Measurements from ENCODE around the gene RSL24D1. TPM values are rescaled to one million over a fixed set of nuclear protein-coding genes. Genes with fewer than 3 reads are reported as not detected.
"Not testable (repeated sequence)": the region's sequence is repeated elsewhere in the genome, so short reads cannot be mapped to it uniquely, and the experiment has no call there.

Gene RSL24D1
- polyA plus RNA-seq, 3 donors, result 131 to 145 (median 139) TPM

GRCh38 chr15:55220606-55221005 lies 23.9 kb upstream of the RSL24D1 start:
- no peak for DNase-seq (ENCODE audit: low read depth in 3 of 3, low spot score in 2 of 3)

- no peak for DNase-seq (ENCODE audit: low read depth in 3 of 3, low spot score in 2 of 3)
Observed at GRCh38 chr15:55218056-55218455, 21.3 kb upstream of the RSL24D1 start.

DNA sequence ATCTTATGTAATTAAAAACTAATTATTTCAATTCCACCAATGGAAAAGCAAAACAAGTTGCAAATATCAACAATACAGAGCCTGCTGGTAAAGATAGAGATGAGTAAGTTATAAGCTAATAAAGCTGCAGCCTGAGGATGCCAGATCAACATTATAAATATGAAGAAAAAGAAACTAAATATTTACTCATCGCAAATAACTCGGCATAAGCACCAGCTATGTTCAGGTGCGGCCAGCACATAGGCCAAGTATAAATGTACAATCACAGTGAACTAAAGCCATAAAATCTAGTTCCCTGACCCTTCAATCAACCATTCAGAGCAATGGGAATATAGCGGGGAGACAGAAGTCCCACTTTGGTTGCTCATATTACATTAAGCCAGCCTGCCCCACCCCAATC lies 7.7 kb upstream of the RSL24D1 start:
- DNase-seq (ENCODE audit: low read depth in 3 of 3, low spot score in 2 of 3), result no peak

GRCh38 chr15:55202206-55202605 lies 5.5 kb upstream of the RSL24D1 start:
- no peak for DNase-seq (ENCODE audit: low read depth in 3 of 3, low spot score in 2 of 3)

DNA sequence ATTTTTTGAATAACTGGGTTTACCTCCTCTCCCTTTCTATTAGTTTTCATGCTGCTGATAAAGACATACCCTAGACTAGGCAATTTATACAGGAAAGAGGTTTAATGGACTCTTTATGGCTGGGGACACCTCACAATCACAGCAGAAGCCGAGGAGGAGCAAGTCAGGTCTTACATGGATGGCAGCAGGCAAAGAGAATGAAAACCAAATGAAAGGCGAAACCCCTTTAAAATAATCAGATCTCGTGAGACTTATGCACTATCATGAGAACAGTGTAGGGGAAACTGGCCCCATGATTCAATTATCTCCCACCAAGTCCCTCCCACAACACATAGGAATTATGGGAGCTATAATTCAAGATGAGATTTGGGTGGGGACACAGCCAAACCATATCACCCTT lies 2.0 kb upstream of the RSL24D1 start:
- DNase-seq (ENCODE audit: low read depth in 3 of 3, low spot score in 2 of 3), result no peak

DNA sequence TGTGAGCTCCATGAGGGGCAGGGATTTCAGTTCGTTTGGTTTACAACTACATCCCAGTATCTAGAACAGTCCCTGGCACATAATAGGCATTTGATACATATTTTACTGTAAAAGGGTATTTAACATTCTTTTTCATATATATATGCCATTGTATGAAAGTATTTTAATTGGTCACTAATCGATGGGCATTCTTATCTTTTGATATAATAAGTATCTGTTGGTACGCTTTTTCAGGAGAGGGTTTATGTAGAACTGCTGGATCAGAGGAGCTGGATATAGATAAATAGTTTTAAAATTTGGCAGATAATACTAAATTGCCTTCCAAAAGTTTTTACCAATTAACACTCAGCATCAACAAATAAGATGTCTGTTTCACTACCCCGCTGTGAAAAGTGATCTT lies 978 bp upstream of the RSL24D1 start:
- DNase-seq (ENCODE audit: low read depth in 3 of 3, low spot score in 2 of 3), result no peak

DNA sequence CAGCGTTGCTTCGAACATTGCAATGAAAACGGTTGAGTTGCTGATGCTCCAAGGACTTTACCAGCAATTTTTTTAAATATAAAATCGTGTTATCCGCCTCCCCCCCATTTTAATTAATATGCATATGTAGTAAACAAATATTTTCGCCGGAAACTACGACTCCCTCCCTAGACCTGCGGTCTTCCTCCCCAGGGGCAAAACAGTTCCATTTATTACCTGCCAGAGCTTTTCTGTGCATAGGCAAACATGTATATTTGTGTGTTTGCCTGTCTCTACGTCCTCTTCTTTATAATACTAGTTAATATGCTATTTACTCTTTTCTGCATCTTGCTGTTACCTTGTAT lies 593 bp upstream of the RSL24D1 start:
- DNase-seq (ENCODE audit: low read depth in 3 of 3, low spot score in 2 of 3), result no peak

DNA sequence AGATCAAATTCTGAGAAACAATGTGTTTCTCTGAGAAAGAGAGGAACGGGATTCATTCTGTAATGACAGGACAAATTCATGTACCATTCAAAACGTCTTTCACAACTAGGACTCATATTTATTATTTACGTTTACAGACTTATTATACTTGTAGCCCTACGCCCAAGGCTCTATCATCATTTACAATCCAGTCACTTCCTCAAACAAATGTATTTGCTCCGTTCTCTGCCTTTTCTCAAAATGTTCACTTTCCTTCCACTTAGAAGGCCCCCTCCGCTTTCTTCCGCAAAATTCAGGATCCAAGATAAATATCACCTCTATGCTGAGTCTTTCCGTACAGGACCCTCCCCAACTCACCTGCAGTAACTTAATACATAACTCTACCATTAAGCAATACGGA lies 745 bp downstream of the RSL24D1 start:
- DNase-seq (ENCODE audit: low read depth in 3 of 3, low spot score in 2 of 3), result peak in 1 of 3 donors; percentile 27

DNA sequence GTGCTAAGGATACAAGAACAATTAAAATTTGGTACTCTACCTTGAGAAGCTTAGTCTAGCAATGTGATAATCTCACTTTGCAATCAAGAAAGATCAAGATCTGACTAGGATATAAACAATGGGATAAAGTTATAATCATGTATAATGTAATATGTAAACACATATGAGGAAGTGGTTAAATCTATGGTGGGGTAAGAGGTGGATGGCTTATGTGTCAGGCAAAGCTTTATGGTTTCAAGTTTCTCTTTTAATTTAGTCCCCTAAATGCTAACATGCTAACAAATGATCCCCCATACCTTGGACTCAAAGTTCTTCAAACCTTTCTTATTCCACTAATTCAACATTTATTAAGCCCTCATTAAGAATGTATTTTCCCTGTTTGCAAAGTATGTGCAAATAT lies 2.5 kb downstream of the RSL24D1 start:
- no peak for DNase-seq (ENCODE audit: low read depth in 3 of 3, low spot score in 2 of 3)

GRCh38 chr15:55186331-55186730 lies 10.4 kb downstream of the RSL24D1 start:
- DNase-seq (ENCODE audit: low read depth in 3 of 3, low spot score in 2 of 3), result no peak

- no peak for DNase-seq (ENCODE audit: low read depth in 3 of 3, low spot score in 2 of 3)
Observed at GRCh38 chr15:55183679-55184078, 13.1 kb downstream of the RSL24D1 start.

- DNase-seq (ENCODE audit: low read depth in 3 of 3, low spot score in 2 of 3), result no peak
Observed at GRCh38 chr15:55179141-55179540, 17.6 kb downstream of the RSL24D1 start.

DNA sequence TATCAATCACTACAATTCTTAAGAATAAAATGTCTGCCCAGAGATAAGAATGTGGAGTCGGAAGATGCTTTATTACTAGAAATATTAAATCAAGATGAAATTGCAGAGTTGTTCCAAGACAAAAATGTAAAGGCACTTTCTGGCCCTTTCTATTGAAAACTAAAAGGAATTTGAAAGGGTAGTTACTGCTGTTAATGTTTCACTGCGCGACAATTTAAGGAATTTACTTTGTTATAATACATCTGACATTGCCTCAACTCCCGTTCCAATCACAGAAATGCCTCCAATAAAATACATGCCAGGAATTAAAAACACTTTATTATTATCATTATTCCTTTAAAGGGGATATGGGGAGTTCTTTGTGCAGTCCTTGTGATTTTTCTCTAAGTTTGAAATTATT lies 26.4 kb downstream of the RSL24D1 start:
- DNase-seq (ENCODE audit: low read depth in 3 of 3, low spot score in 2 of 3), result no peak

DNA sequence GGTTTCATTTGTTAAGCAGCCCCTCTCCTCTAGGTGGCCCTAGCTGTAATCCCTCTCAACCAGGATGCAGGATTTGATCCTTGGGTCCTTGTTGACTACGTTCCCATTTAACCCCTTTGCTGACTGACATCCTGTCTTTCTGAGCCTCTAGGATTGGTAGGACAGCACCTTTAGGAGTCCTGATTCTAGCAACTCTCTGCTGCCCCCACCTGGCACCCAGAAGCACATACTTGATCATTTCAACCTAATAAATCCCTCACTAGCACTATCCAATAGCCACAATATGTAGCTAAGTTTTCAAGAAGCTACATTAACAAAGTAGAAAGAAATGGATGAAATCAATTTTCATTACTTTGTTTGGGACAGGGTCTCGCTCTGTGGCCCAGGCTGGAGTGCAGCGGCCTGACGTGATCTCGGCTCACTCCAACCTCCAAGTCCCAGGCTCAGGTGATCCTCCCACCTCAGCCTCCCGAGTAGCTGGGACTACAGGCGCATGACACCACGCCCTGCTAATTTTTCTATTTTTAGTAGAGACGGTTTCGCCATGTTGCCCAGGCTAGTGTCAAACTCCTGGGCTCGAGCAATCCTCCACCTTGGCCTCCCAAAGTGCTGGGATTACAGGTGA lies 28.3 kb downstream of the RSL24D1 start:
- DNase-seq (ENCODE audit: low read depth in 3 of 3, low spot score in 2 of 3), result peak; percentile 27 to 36 (median 27)

DNA sequence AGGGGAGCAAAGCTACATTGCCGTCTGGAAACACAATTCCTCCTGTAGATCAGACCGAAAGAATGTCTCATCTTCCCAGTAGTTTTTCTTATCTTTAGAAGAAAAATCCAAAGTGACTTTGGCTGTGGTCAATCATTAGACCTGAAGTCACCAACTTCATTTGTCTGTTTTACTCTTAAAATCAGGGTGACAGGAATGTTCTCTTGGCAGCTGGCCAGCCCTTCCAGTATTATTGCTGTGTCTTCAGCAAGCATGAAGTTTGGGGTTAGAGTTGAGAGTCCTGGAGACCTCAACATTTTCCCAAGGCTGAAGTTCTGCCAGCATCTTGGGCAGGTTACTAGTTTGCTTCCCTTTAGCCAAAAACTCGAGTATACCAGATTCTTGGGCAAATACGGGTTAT lies 32.5 kb downstream of the RSL24D1 start:
- no peak for DNase-seq (ENCODE audit: low read depth in 3 of 3, low spot score in 2 of 3)

DNA sequence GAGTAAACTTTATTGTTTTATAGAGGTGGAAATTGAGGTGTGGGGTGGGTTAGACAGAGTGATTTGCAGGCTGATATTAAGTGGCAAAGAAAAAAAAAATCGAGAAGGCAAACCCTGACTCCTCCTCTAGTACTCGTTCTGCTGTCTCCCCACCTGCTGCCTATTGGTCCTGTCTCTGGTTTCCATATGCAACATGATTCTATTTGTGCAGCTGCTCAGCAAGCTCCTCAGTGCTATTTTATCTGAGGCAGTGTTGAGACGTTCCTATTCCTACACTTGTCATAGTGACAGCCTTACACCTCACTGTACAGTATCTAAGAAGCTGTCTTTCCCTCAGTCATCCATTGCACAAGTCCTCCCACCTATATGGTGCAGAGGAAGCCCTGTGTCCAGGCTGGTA lies 45.1 kb downstream of the RSL24D1 start:
- no peak for DNase-seq (ENCODE audit: low read depth in 3 of 3, low spot score in 2 of 3)

DNA sequence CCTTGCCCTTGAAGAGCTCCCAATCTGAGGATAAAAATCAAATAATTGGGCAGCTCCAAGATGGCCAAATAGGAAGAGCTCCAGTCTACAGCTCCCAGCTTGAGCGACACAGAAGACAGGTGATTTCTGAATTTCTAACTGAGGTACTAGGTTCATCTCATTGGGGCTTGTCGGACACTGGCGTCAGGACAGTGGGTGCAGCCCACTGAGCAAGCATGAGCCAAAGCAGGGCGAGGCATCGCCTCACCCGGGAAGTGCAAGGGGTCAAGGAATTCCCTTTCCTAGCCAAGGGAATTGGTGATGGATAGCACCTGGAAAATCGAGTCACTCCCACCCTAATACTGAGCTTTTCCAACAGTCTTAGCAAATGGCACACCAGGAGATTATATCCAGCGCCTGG lies 53.6 kb downstream of the RSL24D1 start:
- DNase-seq (ENCODE audit: low read depth in 3 of 3, low spot score in 2 of 3), result not testable (repeated sequence)

- DNase-seq (ENCODE audit: low read depth in 3 of 3, low spot score in 2 of 3), result no peak
Observed at GRCh38 chr15:55133972-55134371, 62.8 kb downstream of the RSL24D1 start.

DNA sequence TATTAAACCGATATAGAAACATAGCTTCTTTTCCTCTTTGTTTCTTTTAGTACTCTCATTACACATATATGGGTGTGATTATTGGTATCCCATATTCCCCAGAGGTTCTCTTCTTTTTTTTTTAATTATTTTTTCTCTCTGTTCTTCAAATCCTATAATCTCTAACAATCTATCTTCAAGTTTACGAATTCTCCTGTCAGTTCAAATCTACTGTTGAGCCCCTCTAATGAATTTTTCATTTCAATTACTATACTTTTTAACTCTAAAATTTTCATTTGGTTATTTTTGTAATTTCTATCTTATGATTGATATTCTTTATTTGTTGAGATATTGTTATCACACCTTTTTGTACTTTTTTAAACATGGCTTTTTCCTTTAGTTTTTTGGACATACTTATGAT lies 64.1 kb downstream of the RSL24D1 start:
- no peak for DNase-seq (ENCODE audit: low read depth in 3 of 3, low spot score in 2 of 3)
